Activated CD8-positive, alpha-beta T cell treated with anti-CD3 and anti-CD28 coated beads, Interleukin-2, amount 10 ng/mL, durations not matched to agents 7 days and 5 days (primary cell): ENCODE measurements around the gene FFAR4. TPM values are rescaled to one million over a fixed set of nuclear protein-coding genes. Genes with fewer than 3 reads are reported as not detected.

ENCODE experiments used
- ATAC-seq: fragments of 150-1000 bp; cut with Tn5 transposase; one replicate; pipeline ENCODE4 v1.10.0; 2021; ENCODE audit warnings: moderate library complexity
- CTCF ChIA-PET: fragments of 350-600 bp; sonication (Branson Sonifier 250); formaldehyde crosslinking; loops from one replicate; lab custom pipeline; 2021; ENCODE audit warnings: antibody characterized with exemption; lab: Charles Lee
- POLR2A ChIA-PET: fragments of 350-600 bp; sonication (Branson Sonifier 250); formaldehyde crosslinking; loops from one replicate; lab custom pipeline; 2021; ENCODE audit warnings: antibody characterized with exemption; lab: Charles Lee
- DNase-seq: peaks from one replicate; pipeline ENCODE4 v3.0.0-alpha.2; 2020
- H3K27ac Mint-ChIP-seq: one replicate; pipeline ENCODE4 v1.8.0; 2021; ENCODE audit warnings: mild to moderate bottlenecking, mixed read lengths
- H3K27me3 Mint-ChIP-seq: one replicate; pipeline ENCODE4 v1.8.0; 2021; ENCODE audit warnings: low read depth, mixed read lengths
- H3K36me3 Mint-ChIP-seq: one replicate; pipeline ENCODE4 v1.8.0; 2021; ENCODE audit warnings: low read depth, mixed read lengths
- H3K4me1 Mint-ChIP-seq: one replicate; pipeline ENCODE4 v1.8.0; 2021; ENCODE audit warnings: low read depth, mixed read lengths
- H3K4me3 Mint-ChIP-seq: one replicate; pipeline ENCODE4 v1.8.0; 2021; ENCODE audit warnings: mild to moderate bottlenecking, mixed read lengths
- H3K9me3 Mint-ChIP-seq: one replicate; pipeline ENCODE4 v1.8.0; 2022; ENCODE audit warnings: mixed read lengths; ENCODE audit not compliant: insufficient read depth
- total RNA-seq, 2 experiments: library from RNA; stranded (reverse); gene quantifications; one replicate each; pipeline ENCODE4 v1.2.3, GENCODE V29; 2021

The FFAR4 gene
- total RNA-seq, 2 experiments from 2014 or later = not detected

GRCh38 chr10:93553482-93554315, 12.8 kb upstream of the FFAR4 start:
- Mint-ChIP-seq H3K27me3 (no peaks in the 10 kb centered on the region), H3K27ac (no peak overlapping the region), H3K4me3 (no peak overlapping the region), H3K4me1 (no peaks in the 10 kb centered on the region), H3K9me3 (no peaks in the 10 kb centered on the region), H3K36me3 (no peaks in the 10 kb centered on the region)
- ChIA-PET POLR2A (no interaction called here), CTCF (interaction anchor here (1.3 to 2.0 kb wide), 3 partner anchors 125 to 305 kb away, joined by 4 to 8 read pairs (median 6); no protein-coding TSS in a partner anchor)
- ATAC-seq (no peak), DNase-seq (no peak)

- H3K27me3 Mint-ChIP-seq = no peaks in the 10 kb centered on the region
- ATAC-seq (no peak), DNase-seq (no peak)
- H3K36me3 Mint-ChIP-seq = no peaks in the 10 kb centered on the region
- no peak overlapping the region for H3K27ac Mint-ChIP-seq
- H3K4me1 Mint-ChIP-seq = no peaks in the 10 kb centered on the region
- H3K4me3 Mint-ChIP-seq = no peak overlapping the region
- no peaks in the 10 kb centered on the region for H3K9me3 Mint-ChIP-seq
- ChIA-PET CTCF (interaction anchor here (1.0 to 2.0 kb wide), 5 partner anchors 125 to 367 kb away, joined by 4 to 9 read pairs (median 6); no protein-coding TSS in a partner anchor), POLR2A (no interaction called here)
Measured at GRCh38 chr10:93554316-93554663, 12.2 kb upstream of the FFAR4 start.

- no peaks in the 10 kb centered on the region for H3K27me3 Mint-ChIP-seq
- H3K4me3 Mint-ChIP-seq = no peak overlapping the region
- DNase-seq (peak; percentile 52), ATAC-seq (no peak)
- POLR2A ChIA-PET = no interaction called here
- CTCF ChIA-PET = interaction anchor here (1.0 to 2.0 kb wide), 5 partner anchors 124 to 366 kb away, joined by 4 to 9 read pairs (median 6); no protein-coding TSS in a partner anchor
- H3K4me1 Mint-ChIP-seq = no peaks in the 10 kb centered on the region
- H3K36me3 Mint-ChIP-seq = no peaks in the 10 kb centered on the region
- no peaks in the 10 kb centered on the region for H3K9me3 Mint-ChIP-seq
- H3K27ac Mint-ChIP-seq = no peak overlapping the region
Measured at GRCh38 chr10:93554760-93555432, 11.6 kb upstream of the FFAR4 start.

- ATAC-seq (no peak), DNase-seq (no peak)
- CTCF ChIA-PET = no interaction called here
- Mint-ChIP-seq H3K9me3 (no peaks in the 10 kb centered on the region), H3K4me3 (no peak overlapping the region), H3K4me1 (no peaks in the 10 kb centered on the region), H3K36me3 (no peaks in the 10 kb centered on the region), H3K27ac (no peak overlapping the region), H3K27me3 (peaks cover 1% of the 10 kb centered on the region)
- POLR2A ChIA-PET = no interaction called here
Measured at GRCh38 chr10:93559490-93559889, 7.0 kb upstream of the FFAR4 start.

- no peak for DNase-seq
- no peaks in the 10 kb centered on the region for H3K9me3 Mint-ChIP-seq
- no peak overlapping the region for H3K27ac Mint-ChIP-seq
- no peak overlapping the region for H3K4me3 Mint-ChIP-seq
- POLR2A ChIA-PET = no interaction called here
- CTCF ChIA-PET = no interaction called here
- H3K36me3 Mint-ChIP-seq = no peaks in the 10 kb centered on the region
- H3K4me1 Mint-ChIP-seq = no peaks in the 10 kb centered on the region
- no peak for ATAC-seq
- peaks cover 8% of the 10 kb centered on the region for H3K27me3 Mint-ChIP-seq
Measured at GRCh38 chr10:93560541-93560940, 5.9 kb upstream of the FFAR4 start.

GRCh38 chr10:93565446-93565845, 1.0 kb upstream of the FFAR4 start:
- Mint-ChIP-seq H3K9me3 (no peaks in the 10 kb centered on the region), H3K27ac (no peak overlapping the region), H3K36me3 (no peaks in the 10 kb centered on the region), H3K4me3 (no peak overlapping the region), H3K4me1 (no peaks in the 10 kb centered on the region), H3K27me3 (peaks cover 45% of the 10 kb centered on the region)
- CTCF ChIA-PET = no interaction called here
- POLR2A ChIA-PET = no interaction called here
- DNase-seq (no peak), ATAC-seq (no peak)

GRCh38 chr10:93567277-93568104, 1.0 kb downstream of the FFAR4 start:
- DNase-seq = no peak
- no peaks in the 10 kb centered on the region for H3K36me3 Mint-ChIP-seq
- peaks cover 60% of the 10 kb centered on the region for H3K27me3 Mint-ChIP-seq
- no peaks in the 10 kb centered on the region for H3K4me1 Mint-ChIP-seq
- H3K9me3 Mint-ChIP-seq = no peaks in the 10 kb centered on the region
- no peak overlapping the region for H3K27ac Mint-ChIP-seq
- H3K4me3 Mint-ChIP-seq = no peak overlapping the region
- ATAC-seq = no peak
- ChIA-PET CTCF (no interaction called here), POLR2A (no interaction called here)

GRCh38 chr10:93568105-93568390, 1.6 kb downstream of the FFAR4 start:
- Mint-ChIP-seq H3K9me3 (no peaks in the 10 kb centered on the region), H3K36me3 (no peaks in the 10 kb centered on the region), H3K4me3 (no peak overlapping the region), H3K27me3 (peaks cover 60% of the 10 kb centered on the region), H3K27ac (no peak overlapping the region), H3K4me1 (peaks cover 1% of the 10 kb centered on the region)
- DNase-seq = no peak
- ATAC-seq = no peak
- ChIA-PET CTCF (no interaction called here), POLR2A (no interaction called here)

GRCh38 chr10:93570383-93570782, 3.9 kb downstream of the FFAR4 start:
- ATAC-seq (no peak), DNase-seq (no peak)
- CTCF ChIA-PET = no interaction called here
- POLR2A ChIA-PET = no interaction called here
- Mint-ChIP-seq H3K4me3 (no peak overlapping the region), H3K27ac (no peak overlapping the region), H3K36me3 (no peaks in the 10 kb centered on the region), H3K9me3 (no peaks in the 10 kb centered on the region), H3K4me1 (peaks cover 7% of the 10 kb centered on the region), H3K27me3 (peaks cover 66% of the 10 kb centered on the region)

GRCh38 chr10:93572606-93573005, 6.1 kb downstream of the FFAR4 start:
- ChIA-PET POLR2A (no interaction called here), CTCF (no interaction called here)
- Mint-ChIP-seq H3K9me3 (no peaks in the 10 kb centered on the region), H3K27ac (no peak overlapping the region), H3K27me3 (peaks cover 53% of the 10 kb centered on the region), H3K36me3 (no peaks in the 10 kb centered on the region), H3K4me1 (peaks cover 7% of the 10 kb centered on the region), H3K4me3 (no peak overlapping the region)
- DNase-seq (no peak), ATAC-seq (no peak)

GRCh38 chr10:93573051-93573909, 6.8 kb downstream of the FFAR4 start:
- H3K4me3 Mint-ChIP-seq = no peak overlapping the region
- CTCF ChIA-PET = no interaction called here
- H3K27ac Mint-ChIP-seq = no peak overlapping the region
- no peaks in the 10 kb centered on the region for H3K9me3 Mint-ChIP-seq
- peaks cover 46% of the 10 kb centered on the region for H3K27me3 Mint-ChIP-seq
- ATAC-seq (no peak), DNase-seq (no peak)
- H3K4me1 Mint-ChIP-seq = peaks cover 7% of the 10 kb centered on the region
- POLR2A ChIA-PET = no interaction called here
- no peaks in the 10 kb centered on the region for H3K36me3 Mint-ChIP-seq
